H1 (cell line): ENCODE measurements around the gene BAD. TPM values are rescaled to one million over a fixed set of nuclear protein-coding genes. Genes with fewer than 3 reads are reported as not detected.

Source experiments
- CTCF ChIA-PET: fragments of 300-600 bp; sonication (Branson Sonifier 250); formaldehyde crosslinking; loops from one replicate; lab custom pipeline; 2021; ENCODE audit not compliant: partially characterized antibody; lab: Charles Lee
- POLR2A ChIA-PET: fragments of 300-600 bp; sonication (Branson Sonifier 250); formaldehyde crosslinking; loops from one replicate; lab custom pipeline; 2021; ENCODE audit warnings: inconsistent platforms; ENCODE audit not compliant: partially characterized antibody; lab: Charles Lee
- DNase-seq, 2 experiments: peaks; one replicate each; pipeline versions ENCODE4 v3.0.0 to v3.0.0-alpha.2; 2010 to 2022; ENCODE audit warnings: low spot score in 2 of 2, low read depth in 1 of 2, mixed read lengths in 1 of 2
- FAIRE-seq: peaks from 2 replicates; lab custom pipeline; 2011; peaks lifted over from hg19 to GRCh38; lab: Jason Lieb, UNC
- H2AFZ ChIP-seq: 2 replicates; pipeline ENCODE4 v1.8.1; 2012; ENCODE audit warnings: low read length, inconsistent platforms
- H2AK5ac ChIP-seq: 2 replicates; pipeline ENCODE4 v1.6.1; 2013; ENCODE audit warnings: low read depth, low read length
- H2BK120ac ChIP-seq: replicated peaks from 2 replicates; pipeline ENCODE3; 2013; ENCODE audit warnings: low read depth, low read length, inconsistent platforms
- H2BK12ac ChIP-seq: 2 replicates; pipeline ENCODE4 v1.6.1; 2013; ENCODE audit warnings: low read depth, low read length
- H2BK15ac ChIP-seq: 2 replicates; pipeline ENCODE4 v1.6.1; 2013; ENCODE audit warnings: low read length
- H2BK20ac ChIP-seq: 2 replicates; pipeline ENCODE4 v1.6.1; 2013; ENCODE audit warnings: low read length
- H2BK5ac ChIP-seq: 2 replicates; pipeline ENCODE4 v1.6.1; 2013; ENCODE audit warnings: low read depth, low read length
- H3K14ac ChIP-seq: 2 replicates; pipeline ENCODE4 v1.6.1; 2013; ENCODE audit warnings: inconsistent platforms; ENCODE audit not compliant: insufficient read length
- H3K18ac ChIP-seq: 2 replicates; pipeline ENCODE4 v1.6.1; 2013; ENCODE audit warnings: low read length; ENCODE audit errors: extremely low read depth
- H3K23ac ChIP-seq: 2 replicates; pipeline ENCODE4 v1.6.1; 2013; ENCODE audit warnings: inconsistent platforms; ENCODE audit not compliant: insufficient read length
- H3K23me2 ChIP-seq: 2 replicates; pipeline ENCODE4 v1.6.1; 2013; ENCODE audit warnings: low read depth, low read length
- H3K27ac ChIP-seq: 2 replicates; pipeline ENCODE4 v1.6.1; 2011; ENCODE audit warnings: low read depth, low read length, inconsistent platforms
- H3K27me3 ChIP-seq, 4 experiments: replicated peaks in 1 of 4; 1 replicate in 1 of 4; 2 replicates in 3 of 4; pipeline versions ENCODE4 v1.6.1 to v1.8.1; 2011 to 2013; ENCODE audit warnings: low read length in 3 of 4, mild to moderate bottlenecking in 3 of 4, inconsistent platforms in 2 of 4, mixed read lengths in 2 of 4, moderate library complexity in 1 of 4; ENCODE audit not compliant: control insufficient read depth in 3 of 4, insufficient read depth in 3 of 4; ENCODE audit errors: extremely low read depth in 1 of 4
- H3K36me3 ChIP-seq, 4 experiments: 2 replicates each; pipeline versions ENCODE4 v1.6.1 to v1.8.1; 2011 to 2013; ENCODE audit warnings: mild to moderate bottlenecking in 4 of 4, low read length in 3 of 4, moderate library complexity in 2 of 4, control low read depth in 1 of 4, inconsistent platforms in 1 of 4; ENCODE audit not compliant: insufficient read depth in 4 of 4, control insufficient read depth in 2 of 4
- H3K4ac ChIP-seq: replicated peaks from 2 replicates; pipeline ENCODE3; 2013; ENCODE audit warnings: low read length, low read depth, mixed read lengths, inconsistent platforms; ENCODE audit not compliant: insufficient read length
- H3K4me1 ChIP-seq, 4 experiments: replicated peaks in 1 of 4; 1 replicate in 1 of 4; 2 replicates in 3 of 4; pipeline versions ENCODE4 v1.6.1 to v1.8.1; 2011 to 2013; ENCODE audit warnings: low read length in 3 of 4, inconsistent platforms in 2 of 4, mixed read lengths in 1 of 4; ENCODE audit not compliant: insufficient read depth in 4 of 4, control insufficient read depth in 3 of 4
- H3K4me2 ChIP-seq, 2 experiments: 2 replicates each; pipeline versions ENCODE4 v1.6.1 to v1.8.1; 2011 to 2013; ENCODE audit warnings: low read depth in 2 of 2, low read length in 2 of 2, control low read depth in 1 of 2, inconsistent platforms in 1 of 2, mild to moderate bottlenecking in 1 of 2; ENCODE audit not compliant: insufficient read depth in 1 of 2
- H3K4me3 ChIP-seq, 4 experiments: fragments of 200-600, 300-600 bp in 1 of 4; sonication (generic), shearing (Covaris generic), sonication (Bioruptor Twin) in 1 of 4; 2 replicates each; pipeline versions ENCODE4 v1.5.1 to v1.8.1; 2011 to 2016; ENCODE audit warnings: low read length in 4 of 4, low read depth in 3 of 4, control low read depth in 2 of 4, inconsistent platforms in 2 of 4, mild to moderate bottlenecking in 2 of 4, mixed read lengths in 1 of 4, moderate library complexity in 1 of 4; ENCODE audit not compliant: insufficient read depth in 2 of 4; ENCODE audit errors: extremely low read depth in 1 of 4
- H3K56ac ChIP-seq: replicated peaks from 2 replicates; pipeline ENCODE3; 2013; ENCODE audit warnings: low read depth, mild to moderate bottlenecking, mixed read lengths, low read length, inconsistent platforms; ENCODE audit not compliant: insufficient read length
- H3K79me1 ChIP-seq: 2 replicates; pipeline ENCODE4 v1.6.1; 2013; ENCODE audit warnings: low read depth, low read length, control low read depth
- H3K79me2 ChIP-seq, 2 experiments: 2 replicates each; pipeline versions ENCODE4 v1.6.1 to v1.8.1; 2012 to 2013; ENCODE audit warnings: low read length in 2 of 2, mild to moderate bottlenecking in 2 of 2, inconsistent platforms in 1 of 2; ENCODE audit not compliant: insufficient read depth in 2 of 2, control insufficient read depth in 1 of 2
- H3K9ac ChIP-seq, 4 experiments: replicated peaks in 1 of 4; 1 replicate in 1 of 4; 2 replicates in 3 of 4; pipeline versions ENCODE4 v1.6.1 to v1.8.1; 2011 to 2013; ENCODE audit warnings: low read depth in 3 of 4, low read length in 3 of 4, control low read depth in 2 of 4, mild to moderate bottlenecking in 2 of 4, moderate library complexity in 2 of 4, inconsistent platforms in 1 of 4; ENCODE audit errors: extremely low read depth in 1 of 4
- H3K9me3 ChIP-seq, 2 experiments: 2 replicates each; pipeline versions ENCODE4 v1.6.1 to v1.8.1; 2012 to 2013; ENCODE audit warnings: mild to moderate bottlenecking in 2 of 2, moderate library complexity in 2 of 2, control low read depth in 1 of 2, inconsistent platforms in 1 of 2, low read depth in 1 of 2, low read length in 1 of 2, mixed read lengths in 1 of 2; ENCODE audit not compliant: insufficient read depth in 2 of 2
- H4K20me1 ChIP-seq, 2 experiments: replicated peaks in 1 of 2; 2 replicates each; pipeline versions ENCODE3 to v1.8.1; 2011 to 2013; ENCODE audit warnings: inconsistent platforms in 2 of 2, low read length in 2 of 2, mild to moderate bottlenecking in 1 of 2; ENCODE audit not compliant: insufficient read depth in 2 of 2, control insufficient read depth in 1 of 2
- H4K5ac ChIP-seq: 2 replicates; pipeline ENCODE4 v1.6.1; 2013; ENCODE audit warnings: low read length, low read depth, mixed read lengths, inconsistent platforms; ENCODE audit not compliant: insufficient read length
- H4K8ac ChIP-seq: 2 replicates; pipeline ENCODE4 v1.8.0; 2013; ENCODE audit warnings: mild to moderate bottlenecking, moderate library complexity, low read length, inconsistent platforms; ENCODE audit not compliant: insufficient read depth; ENCODE audit errors: extremely low read depth
- H4K91ac ChIP-seq: replicated peaks from 2 replicates; pipeline ENCODE3; 2013; ENCODE audit warnings: low read length, mixed read lengths, inconsistent platforms; ENCODE audit not compliant: insufficient read length
- CREB1 ChIP-seq: IDR thresholded peaks from 2 replicates; pipeline ENCODE4 v1.6.1; 2012; ENCODE audit warnings: inconsistent platforms
- CTCF ChIP-seq, 3 experiments: IDR thresholded peaks; 1 replicate in 2 of 3; 2 replicates in 1 of 3; pipeline versions ENCODE4 v1.5.1 to v1.6.1; 2011; ENCODE audit warnings: low read length in 3 of 3, mild to moderate bottlenecking in 3 of 3, inconsistent platforms in 2 of 3, low read depth in 1 of 3, moderate library complexity in 1 of 3; ENCODE audit not compliant: insufficient read depth in 1 of 3; ENCODE audit errors: control extremely low read depth in 1 of 3
- EGR1 ChIP-seq: IDR thresholded peaks from 2 replicates; pipeline ENCODE4 v1.6.1; 2011; ENCODE audit warnings: low read depth, low read length, borderline replicate concordance
- KDM1A ChIP-seq: fragments of 200-600, 300-600 bp; sonication (generic); IDR thresholded peaks from 2 replicates; pipeline ENCODE4 v1.7.1; 2016; ENCODE audit warnings: mild to moderate bottlenecking, low read length, borderline replicate concordance
- KDM4A ChIP-seq: IDR thresholded peaks from one replicate; pipeline ENCODE4 v1.7.1; 2012; ENCODE audit warnings: low read depth, mild to moderate bottlenecking, moderate library complexity, low read length, inconsistent platforms; ENCODE audit not compliant: severe bottlenecking
- RFX5 ChIP-seq: IDR thresholded peaks from 2 replicates; pipeline ENCODE4 v1.6.1; 2011; ENCODE audit warnings: low read depth, low read length, improper control_type of control experiment, borderline replicate concordance
- SP4 ChIP-seq: IDR thresholded peaks from 2 replicates; pipeline ENCODE4 v1.6.1; 2012; ENCODE audit warnings: low read length, inconsistent platforms
- WGBS, 2 experiments: shearing (Covaris generic) in 1 of 2; methylation state at CpG; one replicate each; pipeline versions ENCODE4 v1.1.6 to v1.1.7; 2013 to 2015; ENCODE audit warnings: low lambda C conversion rate in 2 of 2, mixed read lengths in 2 of 2, inconsistent platforms in 1 of 2, low coverage in 1 of 2, missing lambda C conversion rate in 1 of 2; ENCODE audit not compliant: insufficient replicate concordance in 2 of 2, insufficient coverage in 1 of 2, insufficient read length in 1 of 2; ENCODE audit errors: extremely low coverage in 1 of 2, missing lambda C conversion rate in 1 of 2; 5-methylcytosine and 5-hydroxymethylcytosine counted together
- polyA plus RNA-seq, 7 experiments: library from polyadenylated mRNA; depleted of rRNA in 3 of 7; stranded (reverse) in 5 of 7; unstranded in 2 of 7; fragments of >200 nt in 5 of 7; fragments of 200-250 nt in 2 of 7; gene quantifications; 1 replicate in 5 of 7; 2 replicates in 1 of 7; 4 replicates in 1 of 7; pipeline versions ENCODE4 v1.2.1 to v1.2.3, GENCODE V29; 2011 to 2013; ENCODE audit warnings: missing spikeins in 2 of 7, mixed read lengths in 2 of 7
- total RNA-seq: library from RNA; stranded (reverse); fragmentation: NEBNext Ultra II Directional; extraction: Animal tissue kit (Norgen Biotek cat#: 25700); gene quantifications from 2 replicates; pipeline ENCODE4 v1.2.1, GENCODE V29; 2021
- TF ChIP-seq, protein P1 (sequence below): IDR thresholded peaks from 2 replicates; pipeline ENCODE4 v1.6.1; 2012; ENCODE audit warnings: inconsistent platforms

Gene BAD
- total and polyA plus RNA-seq, 2 of the 8 experiments (the other 6 are each of a cell fraction or from before 2014, with no cell fraction given) = 23.1 to 33.7 TPM

DNA sequence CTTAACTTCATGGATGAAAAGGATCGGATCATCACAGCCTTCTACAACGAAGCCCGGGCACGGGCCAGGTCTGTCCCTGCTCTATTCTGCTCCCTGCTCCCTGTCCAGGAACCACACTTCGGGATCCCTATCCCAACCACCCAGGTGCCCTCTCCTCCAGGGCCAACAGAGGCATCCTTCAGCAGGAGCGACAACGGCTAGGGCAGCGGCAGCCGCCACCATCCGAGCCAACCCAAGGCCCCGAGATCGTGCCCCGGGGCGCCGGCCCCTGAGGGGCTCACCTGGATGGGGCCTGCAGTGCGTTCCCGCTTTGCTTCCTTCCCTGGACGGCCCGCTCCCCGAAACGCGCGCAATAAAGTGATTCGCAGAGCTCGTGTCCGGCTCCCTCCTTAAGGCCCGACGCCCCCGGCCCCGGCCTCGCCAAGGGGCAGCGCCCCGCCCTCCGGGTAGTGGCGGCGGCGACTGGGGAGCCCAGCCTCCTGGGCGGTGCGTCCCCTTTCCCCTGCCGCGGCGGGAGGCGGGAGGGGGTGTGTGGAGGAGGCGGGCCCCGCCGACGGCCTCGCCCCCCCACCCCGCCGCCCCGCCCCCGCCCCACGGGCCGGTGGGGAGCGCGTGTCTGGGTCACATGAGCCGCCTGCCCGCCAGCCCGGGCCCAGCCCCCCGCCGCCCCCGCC lies 50.4 kb downstream of the BAD start, which contains the start of gene VEGFB:
Gene VEGFB, plus strand, starts transcription at position 672 of the 674 bp plus-strand sequence. CDS start 250 bp downstream, outside the sequence.
- no peak within 1 kb of the TSS for H4K5ac ChIP-seq
- CTCF ChIA-PET = interaction anchor here (0.6 to 8.6 kb wide), 9 partner anchors 14 to 610 kb away, joined by 3 to 51 read pairs (median 4); partner anchors contain the start of genes FERMT3 and PLCB3
- peaks cover 15% of the 10 kb centered on the region for H3K23me2 ChIP-seq
- no peak within 1 kb of the TSS for H3K27ac ChIP-seq
- H3K4me1 ChIP-seq = peaks cover 0 to 19% (median 6%) of the 10 kb centered on the region in 4 experiments; a peak in 6 of 7 replicates
- no peaks in the 10 kb centered on the region for H3K79me2 ChIP-seq
- no peak within 1 kb of the TSS for H2BK12ac ChIP-seq
- peak within 1 kb of the TSS; percentile 80 to 87 for H3K4me2 ChIP-seq
- 13% methylated on average over 16 of the region's 62 CpGs; no CpG with 5 or more reads in 1 of the 2 experiments for WGBS, 2 experiments
- peaks cover 0 to 5% (median 1%) of the 10 kb centered on the region in 4 experiments; a peak in 1 of 8 replicates for H3K36me3 ChIP-seq
- no peak within 1 kb of the TSS for H3K4ac ChIP-seq
- no peak within 1 kb of the TSS for H2BK15ac ChIP-seq
- no peak within 1 kb of the TSS for H2BK20ac ChIP-seq
- peaks cover 0 to 6% of the 10 kb centered on the region in 2 experiments for H4K20me1 ChIP-seq
- no peak within 1 kb of the TSS for H3K14ac ChIP-seq
- H3K9me3 ChIP-seq = no peaks in the 10 kb centered on the region
- H3K9ac ChIP-seq = peak within 1 kb of the TSS in 1 of 4 experiments; percentile 34; a peak in 2 of 7 replicates
- peak within 1 kb of the TSS; percentile 19; the same call in 1 of the 2 replicates for H3K18ac ChIP-seq
- no peak within 1 kb of the TSS for H4K91ac ChIP-seq
- FAIRE-seq (no peak), DNase-seq (peak in 1 of 2 experiments; percentile 75)
- no peak within 1 kb of the TSS; the same call in 1 of the 2 replicates for H2AK5ac ChIP-seq
- peak within 1 kb of the TSS; percentile 83; the same call in 1 of the 2 replicates for H4K8ac ChIP-seq
- POLR2A ChIA-PET = interaction anchor here (1.5 to 11.9 kb wide), 7 partner anchors 10 to 48 kb away, joined by 4 to 190 read pairs (median 5); partner anchors contain the start of genes FKBP2, PLCB3, PPP1R14B and STIP1
- H3K56ac ChIP-seq = no peak within 1 kb of the TSS
- no peak within 1 kb of the TSS for H2AFZ ChIP-seq
- no peak within 1 kb of the TSS for H3K23ac ChIP-seq
- peaks cover 0 to 12% (median 6%) of the 10 kb centered on the region in 4 experiments; a peak in 4 of 7 replicates for H3K27me3 ChIP-seq
- no peak within 1 kb of the TSS for H2BK5ac ChIP-seq
- H3K4me3 ChIP-seq = peak within 1 kb of the TSS; percentile 46 to 70 (median 56)
- H3K79me1 ChIP-seq = no peaks in the 10 kb centered on the region; the same call in 1 of the 2 replicates
- no peak within 1 kb of the TSS for H2BK120ac ChIP-seq
- TF ChIP-seq KDM4A (peak; percentile 63), EGR1 (peak; percentile 8; the same call in 1 of the 2 replicates), CTCF (IDR thresholded peaks at IDR 0.05; ENCODE audit: control extremely low read depth in 1 of 3, insufficient read depth in 1 of 3, low read depth in 1 of 3, low read length in 3 of 3) (no peak), CREB1 (0 out of 2 replicates have a peak, but pooled peaks have one; percentile 6), SP4 (no peak), RFX5 (no peak), KDM1A (no peak)
- TF ChIP-seq, protein P1, sequence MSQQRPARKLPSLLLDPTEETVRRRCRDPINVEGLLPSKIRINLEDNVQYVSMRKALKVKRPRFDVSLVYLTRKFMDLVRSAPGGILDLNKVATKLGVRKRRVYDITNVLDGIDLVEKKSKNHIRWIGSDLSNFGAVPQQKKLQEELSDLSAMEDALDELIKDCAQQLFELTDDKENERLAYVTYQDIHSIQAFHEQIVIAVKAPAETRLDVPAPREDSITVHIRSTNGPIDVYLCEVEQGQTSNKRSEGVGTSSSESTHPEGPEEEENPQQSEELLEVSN = peak; percentile 34; the same call in 1 of the 2 replicates
